ENCODE data around the gene RBM23. TPM values are rescaled to one million over a fixed set of nuclear protein-coding genes. Genes with fewer than 3 reads are reported as not detected.

RBM23 gene
- total and polyA plus RNA-seq, 2 of the 8 experiments (the other 6 are each of a cell fraction or from before 2014, with no cell fraction given) = 41.2 to 43.3 TPM

DNA sequence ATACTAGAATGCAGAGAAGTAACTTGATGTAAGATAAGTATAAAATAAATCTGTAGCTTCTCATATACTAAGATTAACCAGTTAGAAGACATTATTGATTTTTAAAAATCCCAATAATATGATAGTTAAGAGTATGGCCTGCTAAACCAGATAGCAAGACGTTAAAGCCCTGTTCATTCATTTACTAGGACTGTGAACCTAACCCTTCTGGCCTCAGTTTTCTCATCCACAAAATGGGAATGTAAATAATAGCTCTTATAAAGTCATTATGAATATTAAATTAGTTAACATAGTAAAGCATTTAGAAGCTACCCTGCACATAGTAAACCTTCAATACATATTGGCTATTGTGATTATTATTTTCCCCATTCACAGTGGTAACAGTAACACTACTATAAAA is 16.2 kb upstream of the RBM23 start (continued):
- TF ChIP-seq RAD21 (IDR thresholded peaks at IDR 0.05 in 1 of 2, conservative IDR thresholded peaks at IDR 0.05 in 1 of 2; ENCODE audit: low read depth in 2 of 2, low read length in 2 of 2) (no peak), MAFK (IDR thresholded peaks at IDR 0.05; ENCODE audit: low read depth, low read length) (no peak), HDAC2 (IDR thresholded peaks at IDR 0.05; ENCODE audit: borderline replicate concordance in 1 of 2, low read depth in 2 of 2, low read length in 2 of 2) (no peak), SUZ12 (IDR thresholded peaks at IDR 0.05; ENCODE audit: low read length) (no peak)
- TF ChIP-seq, protein P1, sequence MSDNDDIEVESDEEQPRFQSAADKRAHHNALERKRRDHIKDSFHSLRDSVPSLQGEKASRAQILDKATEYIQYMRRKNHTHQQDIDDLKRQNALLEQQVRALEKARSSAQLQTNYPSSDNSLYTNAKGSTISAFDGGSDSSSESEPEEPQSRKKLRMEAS (IDR thresholded peaks at IDR 0.05) = no peak
